MCF 10A (cell line): ENCODE data around the gene SIRT3. TPM values are rescaled to one million over a fixed set of nuclear protein-coding genes. Genes with fewer than 3 reads are reported as not detected.

Experiments
- BruUV-seq: library from RNA; stranded (reverse); fragments of 400-500 nt; replicated peaks from 2 replicates; lab custom pipeline; 2021; lab: Mats Ljungman, UMichigan
- CTCF ChIA-PET: fragments of 300-600 bp; sonication (Branson Sonifier 250); formaldehyde crosslinking; extraction: SDS; loops from one replicate; lab custom pipeline; 2021; ENCODE audit warnings: antibody characterized with exemption, inconsistent platforms; lab: Yijun Ruan, JAX
- POLR2A ChIA-PET: fragments of 300-600, 350-650 bp; sonication (Branson Sonifier 250); formaldehyde crosslinking; extraction: SDS; loops from one replicate; lab custom pipeline; 2020; ENCODE audit warnings: antibody characterized with exemption, inconsistent platforms; lab: Yijun Ruan, JAX
- DNase-seq: peaks from one replicate; pipeline ENCODE4 v3.0.0-alpha.2; 2018; ENCODE audit not compliant: unreplicated experiment
- H3K27ac Mint-ChIP-seq: one replicate; pipeline ENCODE4 v1.8.0; 2022; ENCODE audit warnings: mild to moderate bottlenecking, low read depth, mixed read lengths; ENCODE audit not compliant: unreplicated experiment
- H3K27me3 Mint-ChIP-seq: one replicate; pipeline ENCODE4 v1.8.0; 2022; ENCODE audit warnings: mixed read lengths; ENCODE audit not compliant: insufficient read depth, unreplicated experiment
- H3K36me3 Mint-ChIP-seq: one replicate; pipeline ENCODE4 v1.8.0; 2022; ENCODE audit warnings: mild to moderate bottlenecking, moderate library complexity, mixed read lengths; ENCODE audit not compliant: insufficient read depth, unreplicated experiment
- H3K4me1 Mint-ChIP-seq: one replicate; pipeline ENCODE4 v1.8.0; 2022; ENCODE audit warnings: mixed read lengths; ENCODE audit not compliant: insufficient read depth, unreplicated experiment
- H3K4me3 Mint-ChIP-seq: one replicate; pipeline ENCODE4 v1.8.0; 2022; ENCODE audit warnings: mild to moderate bottlenecking, moderate library complexity, mixed read lengths; ENCODE audit not compliant: unreplicated experiment
- H3K9me3 Mint-ChIP-seq: one replicate; pipeline ENCODE4 v1.8.0; 2022; ENCODE audit warnings: mixed read lengths; ENCODE audit not compliant: unreplicated experiment
- intact Hi-C: fragments of 100-400 bp; cut with micrococcal nuclease; formaldehyde crosslinking; loops from 2 replicates; pipeline ENCODE4 v1.14.1; 2022
- total RNA-seq: library from RNA; stranded (reverse); gene quantifications from 2 replicates; pipeline ENCODE4 v1.2.3, GENCODE V29; 2022
- TF ChIP-seq, protein P1 (sequence below): fragments of 200-600 bp; IDR thresholded peaks from one replicate; pipeline ENCODE4 v1.8.0; 2022; ENCODE audit warnings: antibody characterized with exemption, mild to moderate bottlenecking; ENCODE audit not compliant: unreplicated experiment

SIRT3 gene
- total RNA-seq, 1 experiment from 2014 or later = 19.8 TPM

GRCh38 chr11:215581-216037 lies 20.5 kb downstream of the SIRT3 start:
- CTCF ChIA-PET = interaction anchor here (1.6 kb wide), 1 partner anchor 35 kb away, joined by 6 read pairs; no protein-coding TSS in a partner anchor
- no peak for DNase-seq
- no peaks in the 10 kb centered on the region for H3K27me3 Mint-ChIP-seq
- no peaks in the 10 kb centered on the region for H3K9me3 Mint-ChIP-seq
- no peak overlapping the region for H3K4me3 Mint-ChIP-seq
- TF ChIP-seq, protein P1, sequence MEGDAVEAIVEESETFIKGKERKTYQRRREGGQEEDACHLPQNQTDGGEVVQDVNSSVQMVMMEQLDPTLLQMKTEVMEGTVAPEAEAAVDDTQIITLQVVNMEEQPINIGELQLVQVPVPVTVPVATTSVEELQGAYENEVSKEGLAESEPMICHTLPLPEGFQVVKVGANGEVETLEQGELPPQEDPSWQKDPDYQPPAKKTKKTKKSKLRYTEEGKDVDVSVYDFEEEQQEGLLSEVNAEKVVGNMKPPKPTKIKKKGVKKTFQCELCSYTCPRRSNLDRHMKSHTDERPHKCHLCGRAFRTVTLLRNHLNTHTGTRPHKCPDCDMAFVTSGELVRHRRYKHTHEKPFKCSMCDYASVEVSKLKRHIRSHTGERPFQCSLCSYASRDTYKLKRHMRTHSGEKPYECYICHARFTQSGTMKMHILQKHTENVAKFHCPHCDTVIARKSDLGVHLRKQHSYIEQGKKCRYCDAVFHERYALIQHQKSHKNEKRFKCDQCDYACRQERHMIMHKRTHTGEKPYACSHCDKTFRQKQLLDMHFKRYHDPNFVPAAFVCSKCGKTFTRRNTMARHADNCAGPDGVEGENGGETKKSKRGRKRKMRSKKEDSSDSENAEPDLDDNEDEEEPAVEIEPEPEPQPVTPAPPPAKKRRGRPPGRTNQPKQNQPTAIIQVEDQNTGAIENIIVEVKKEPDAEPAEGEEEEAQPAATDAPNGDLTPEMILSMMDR = no peak
- BruUV-seq = no TSS peak
- H3K4me1 Mint-ChIP-seq = peaks cover 9% of the 10 kb centered on the region
- intact Hi-C loops = no loop called here
- peak overlapping the region; percentile 63 for H3K27ac Mint-ChIP-seq
- POLR2A ChIA-PET = interaction anchor here (0.6 to 1.3 kb wide), 8 partner anchors 8 to 123 kb away, joined by 3 to 6 read pairs (median 4); partner anchors contain the start of genes BET1L, IFITM5, PSMD13 and RIC8A
- peaks cover 61% of the 10 kb centered on the region for H3K36me3 Mint-ChIP-seq

- no peak overlapping the region for H3K4me3 Mint-ChIP-seq
- H3K27ac Mint-ChIP-seq = no peak overlapping the region
- peaks cover 15% of the 10 kb centered on the region for H3K4me1 Mint-ChIP-seq
- DNase-seq = no peak
- TF ChIP-seq, protein P1 = no peak
- intact Hi-C loops = no loop called here
- CTCF ChIA-PET = no interaction called here
- no peaks in the 10 kb centered on the region for H3K9me3 Mint-ChIP-seq
- no TSS peak for BruUV-seq
- POLR2A ChIA-PET = interaction anchor here (1.7 kb wide), 1 partner anchor 23 kb away, joined by 4 read pairs; the partner anchor contains the start of gene PSMD13
- H3K27me3 Mint-ChIP-seq = no peaks in the 10 kb centered on the region
- peaks cover 64% of the 10 kb centered on the region for H3K36me3 Mint-ChIP-seq
Measured at GRCh38 chr11:214083-214482, 22.1 kb downstream of the SIRT3 start.

DNA sequence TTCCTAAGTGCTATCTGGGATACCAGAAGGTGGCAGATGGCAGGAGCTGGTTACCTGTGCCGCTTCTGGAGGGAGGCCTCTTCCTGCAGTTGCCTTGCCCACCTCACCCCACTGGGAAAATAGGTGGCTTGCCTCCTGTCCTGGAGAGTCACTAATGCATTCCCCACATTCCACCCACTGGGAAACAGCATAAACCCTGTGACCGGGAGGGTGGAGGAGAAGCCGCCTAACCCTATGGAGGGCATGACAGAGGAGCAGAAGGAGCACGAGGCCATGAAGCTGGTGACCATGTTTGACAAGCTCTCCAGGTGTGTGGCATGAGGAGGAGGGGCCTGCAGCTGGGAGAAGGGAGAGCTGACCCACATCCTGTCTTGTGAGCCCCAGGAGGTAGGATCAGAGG lies 23.0 kb downstream of the SIRT3 start:
- no peaks in the 10 kb centered on the region for H3K27me3 Mint-ChIP-seq
- H3K9me3 Mint-ChIP-seq = no peaks in the 10 kb centered on the region
- CTCF ChIA-PET = interaction anchor here (1.7 kb wide), 1 partner anchor 17 kb away, joined by 6 read pairs; no protein-coding TSS in a partner anchor
- no peak overlapping the region for H3K4me3 Mint-ChIP-seq
- H3K4me1 Mint-ChIP-seq = peaks cover 15% of the 10 kb centered on the region
- TF ChIP-seq, protein P1 = no peak
- DNase-seq = no peak
- no TSS peak for BruUV-seq
- intact Hi-C loops = no loop called here
- no peak overlapping the region for H3K27ac Mint-ChIP-seq
- POLR2A ChIA-PET = interaction anchor here (0.6 to 1.7 kb wide), 2 partner anchors 24 to 229 kb away, joined by 3 to 4 read pairs; partner anchors contain the start of genes ANO9 and PSMD13
- peaks cover 64% of the 10 kb centered on the region for H3K36me3 Mint-ChIP-seq

- no peak overlapping the region for H3K4me3 Mint-ChIP-seq
- intact Hi-C loops = no loop called here
- H3K27ac Mint-ChIP-seq = no peak overlapping the region
- TF ChIP-seq, protein P1 = no peak
- peaks cover 8% of the 10 kb centered on the region for H3K4me1 Mint-ChIP-seq
- H3K9me3 Mint-ChIP-seq = no peaks in the 10 kb centered on the region
- H3K36me3 Mint-ChIP-seq = peaks cover 64% of the 10 kb centered on the region
- DNase-seq = no peak
- POLR2A ChIA-PET = interaction anchor here (0.9 to 1.3 kb wide), 2 partner anchors 10 to 239 kb away, joined by 3 to 4 read pairs; no protein-coding TSS in a partner anchor
- H3K27me3 Mint-ChIP-seq = no peaks in the 10 kb centered on the region
- no TSS peak for BruUV-seq
- CTCF ChIA-PET = interaction anchor here (1.3 to 1.7 kb wide), 2 partner anchors 17 to 151 kb away, joined by 5 to 6 read pairs; no protein-coding TSS in a partner anchor
Measured at GRCh38 chr11:212150-213100, 23.7 kb downstream of the SIRT3 start.
